ENCODE results near the gene SMC1B.

GRCh38 chr22:45381348-45381747 lies 32.1 kb downstream of the SMC1B start:
- TF ChIP-seq CTCF (IDR thresholded peaks at IDR 0.05) (no peak), POLR2A (IDR thresholded peaks at IDR 0.05) (no peak)

Data from thyroid gland (tissue), 4 donors.